Esophagus muscularis mucosa (tissue), 4 donors: Measurements from ENCODE around the gene KLF6.

Experiments
- CTCF ChIP-seq, 3 experiments: fragments of 200-600 bp in 2 of 3; fragments of 450-650 bp in 1 of 3; sonication (generic) in 2 of 3; IDR thresholded peaks; one replicate each; pipeline ENCODE4 v1.5.1; 2017 to 2019; ENCODE audit warnings: antibody characterized with exemption in 3 of 3, mild to moderate bottlenecking in 2 of 3, moderate library complexity in 1 of 3
- EP300 ChIP-seq: sonication (generic); formaldehyde crosslinking; IDR thresholded peaks from one replicate; pipeline ENCODE4 v1.6.1; 2017; ENCODE audit warnings: antibody characterized with exemption
- POLR2A ChIP-seq: fragments of 450-650 bp; IDR thresholded peaks from one replicate; pipeline ENCODE4 v1.6.1; 2017; ENCODE audit warnings: antibody characterized with exemption, moderate library complexity, mild to moderate bottlenecking, low read depth

GRCh38 chr10:3770611-3771110 is 14.3 kb downstream of the KLF6 start:
- TF ChIP-seq POLR2A (no peak), CTCF (IDR thresholded peaks at IDR 0.05) (no peak), EP300 (no peak)
